Pulmonary artery endothelial cell (primary cell): Measurements from ENCODE around the gene SPRYD7. TPM values are rescaled to one million over a fixed set of nuclear protein-coding genes. Genes with fewer than 3 reads are reported as not detected.

Experiments used
- total RNA-seq: library from RNA; depleted of rRNA; stranded (reverse); fragments of >200 nt; gene quantifications from 2 replicates; pipeline ENCODE4 v1.2.3, GENCODE V29; 2014

SPRYD7 gene
- total RNA-seq, 1 donor from 2014 or later = 5.1 TPM

Other genes with a start within 250 kb of the SPRYD7 start
- 101 and 143 TPM in 2 replicates for gene EBPL, start 244.9 kb downstream of the SPRYD7 start, total RNA-seq
- 45.6 and 51.5 TPM in 2 replicates for gene KPNA3, start 143.7 kb downstream of the SPRYD7 start, total RNA-seq
- 20.4 and 34.1 TPM in 2 replicates for gene TRIM13, start 60.7 kb upstream of the SPRYD7 start, total RNA-seq
- 4.7 and 8.1 TPM in 2 replicates for gene KCNRG, start 79.1 kb upstream of the SPRYD7 start, total RNA-seq